Activated CD4-positive, alpha-beta T cell treated with anti-CD3 and anti-CD28 coated beads for 24 hours (primary cell): ENCODE data around the gene TMTC4.
"Not testable (repeated sequence)": the region's sequence is repeated elsewhere in the genome, so short reads cannot be mapped to it uniquely, and the experiment has no call there.

Experiments
- DNase-seq, 2 donors: peaks; one replicate each; pipeline ENCODE4 v3.0.0-alpha.2; 2020; ENCODE audit warnings: low read depth in 2 of 2

Gene TMTC4

GRCh38 chr13:100627120-100627519 lies 47.5 kb downstream of the TMTC4 start:
- no peak for DNase-seq

- DNase-seq: no peak
Observed at GRCh38 chr13:100625447-100625846, 49.1 kb downstream of the TMTC4 start.

- DNase-seq: no peak
Observed at GRCh38 chr13:100620792-100621191, 53.8 kb downstream of the TMTC4 start.

- no peak for DNase-seq
Observed at GRCh38 chr13:100619940-100620339, 54.7 kb downstream of the TMTC4 start.

- not testable (repeated sequence) for DNase-seq
Observed at GRCh38 chr13:100618897-100619296, 55.7 kb downstream of the TMTC4 start.

- no peak for DNase-seq
Observed at GRCh38 chr13:100613031-100613430, 61.6 kb downstream of the TMTC4 start.

- DNase-seq: no peak
Observed at GRCh38 chr13:100611678-100612492, 62.7 kb downstream of the TMTC4 start.

GRCh38 chr13:100610391-100611347 lies 63.9 kb downstream of the TMTC4 start:
- no peak for DNase-seq

GRCh38 chr13:100608906-100609305 lies 65.7 kb downstream of the TMTC4 start:
- no peak for DNase-seq

GRCh38 chr13:100608489-100608888 lies 66.1 kb downstream of the TMTC4 start:
- no peak for DNase-seq

GRCh38 chr13:100604918-100605710 lies 69.5 kb downstream of the TMTC4 start:
- DNase-seq: no peak

- no peak for DNase-seq
Observed at GRCh38 chr13:100602493-100603111, 72.0 kb downstream of the TMTC4 start.

GRCh38 chr13:100601716-100602115 lies 72.9 kb downstream of the TMTC4 start:
- no peak for DNase-seq

- DNase-seq: no peak
Observed at GRCh38 chr13:100600915-100601314, 73.7 kb downstream of the TMTC4 start.

GRCh38 chr13:100600461-100600860 lies 74.1 kb downstream of the TMTC4 start:
- DNase-seq: no peak

- DNase-seq: no peak
Observed at GRCh38 chr13:100597253-100597652, 77.3 kb downstream of the TMTC4 start.

GRCh38 chr13:100596516-100596915 lies 78.1 kb downstream of the TMTC4 start:
- no peak for DNase-seq

GRCh38 chr13:100594731-100595130 lies 79.9 kb downstream of the TMTC4 start:
- DNase-seq: no peak

- no peak for DNase-seq
Observed at GRCh38 chr13:100594255-100594654, 80.3 kb downstream of the TMTC4 start.

- DNase-seq: no peak
Observed at GRCh38 chr13:100589178-100589725, 85.3 kb downstream of the TMTC4 start.
